Ishikawa (cell line): Measurements from ENCODE around the gene IL12RB1.

Experiments
- CEBPB ChIP-seq: IDR thresholded peaks from 2 replicates; pipeline ENCODE4 v1.6.1; 2012
- EP300 ChIP-seq: IDR thresholded peaks from 2 replicates; pipeline ENCODE4 v1.6.1; 2012; ENCODE audit warnings: borderline replicate concordance
- MAX ChIP-seq: IDR thresholded peaks from 2 replicates; pipeline ENCODE4 v1.6.1; 2012
- NFIC ChIP-seq: IDR thresholded peaks from 2 replicates; pipeline ENCODE4 v1.6.1; 2012
- TAF1 ChIP-seq: IDR thresholded peaks from 2 replicates; pipeline ENCODE4 v1.6.1; 2012; ENCODE audit warnings: low read depth, mild to moderate bottlenecking
- YY1 ChIP-seq: IDR thresholded peaks from 2 replicates; pipeline ENCODE4 v1.6.1; 2012; ENCODE audit warnings: low read depth

GRCh38 chr19:18109341-18109732 lies 22.6 kb upstream of the IL12RB1 start:
- TF ChIP-seq YY1 (no peak), MAX (no peak), CEBPB (no peak), NFIC (no peak), EP300 (no peak), TAF1 (no peak)
